PC-9 (cell line): ENCODE data around the gene RNF227.

Experiments
- EZH2 ChIP-seq: fragments of 200-600 bp; sonication (generic); IDR thresholded peaks from 2 replicates; pipeline ENCODE4 v1.8.0; 2017; ENCODE audit warnings: antibody characterized with exemption, low read depth
- TF ChIP-seq, protein P1 (sequence below): fragments of 200-600 bp; sonication (generic); conservative IDR thresholded peaks from 2 replicates; pipeline ENCODE4 v1.6.1; 2017; ENCODE audit warnings: mixed run types, antibody characterized with exemption, mild to moderate bottlenecking, moderate library complexity

DNA sequence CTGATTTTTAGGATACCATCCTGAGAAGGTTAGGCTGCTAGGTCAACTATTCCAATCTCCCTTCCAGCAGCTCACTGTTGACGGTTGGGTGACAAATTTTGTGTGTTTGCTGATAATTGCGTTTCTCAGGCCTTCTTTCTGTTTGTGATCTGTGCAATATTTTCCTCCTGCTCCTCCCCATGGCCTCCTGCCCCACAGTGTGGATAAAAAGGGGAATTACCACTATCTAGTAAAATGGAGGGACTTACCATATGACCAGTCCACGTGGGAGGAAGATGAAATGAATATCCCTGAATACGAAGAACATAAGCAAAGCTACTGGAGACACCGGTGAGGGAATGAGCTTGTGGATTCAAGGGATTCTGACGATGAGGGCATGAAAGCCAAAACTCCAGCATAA, 18.3 kb downstream of the RNF227 start:
- TF ChIP-seq, protein P1, sequence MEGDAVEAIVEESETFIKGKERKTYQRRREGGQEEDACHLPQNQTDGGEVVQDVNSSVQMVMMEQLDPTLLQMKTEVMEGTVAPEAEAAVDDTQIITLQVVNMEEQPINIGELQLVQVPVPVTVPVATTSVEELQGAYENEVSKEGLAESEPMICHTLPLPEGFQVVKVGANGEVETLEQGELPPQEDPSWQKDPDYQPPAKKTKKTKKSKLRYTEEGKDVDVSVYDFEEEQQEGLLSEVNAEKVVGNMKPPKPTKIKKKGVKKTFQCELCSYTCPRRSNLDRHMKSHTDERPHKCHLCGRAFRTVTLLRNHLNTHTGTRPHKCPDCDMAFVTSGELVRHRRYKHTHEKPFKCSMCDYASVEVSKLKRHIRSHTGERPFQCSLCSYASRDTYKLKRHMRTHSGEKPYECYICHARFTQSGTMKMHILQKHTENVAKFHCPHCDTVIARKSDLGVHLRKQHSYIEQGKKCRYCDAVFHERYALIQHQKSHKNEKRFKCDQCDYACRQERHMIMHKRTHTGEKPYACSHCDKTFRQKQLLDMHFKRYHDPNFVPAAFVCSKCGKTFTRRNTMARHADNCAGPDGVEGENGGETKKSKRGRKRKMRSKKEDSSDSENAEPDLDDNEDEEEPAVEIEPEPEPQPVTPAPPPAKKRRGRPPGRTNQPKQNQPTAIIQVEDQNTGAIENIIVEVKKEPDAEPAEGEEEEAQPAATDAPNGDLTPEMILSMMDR, result peak; percentile 57
- TF ChIP-seq EZH2, result no peak
